H1 (cell line): Measurements from ENCODE around the gene RPL39L. TPM values are rescaled to one million over a fixed set of nuclear protein-coding genes. Genes with fewer than 3 reads are reported as not detected.

Source experiments
- CTCF ChIA-PET: fragments of 300-600 bp; sonication (Branson Sonifier 250); formaldehyde crosslinking; loops from one replicate; lab custom pipeline; 2021; ENCODE audit not compliant: partially characterized antibody; lab: Charles Lee
- POLR2A ChIA-PET: fragments of 300-600 bp; sonication (Branson Sonifier 250); formaldehyde crosslinking; loops from one replicate; lab custom pipeline; 2021; ENCODE audit warnings: inconsistent platforms; ENCODE audit not compliant: partially characterized antibody; lab: Charles Lee
- DNase-seq, 2 experiments: peaks; one replicate each; pipeline versions ENCODE4 v3.0.0 to v3.0.0-alpha.2; 2010 to 2022; ENCODE audit warnings: low spot score in 2 of 2, low read depth in 1 of 2, mixed read lengths in 1 of 2
- FAIRE-seq: peaks from 2 replicates; lab custom pipeline; 2011; peaks lifted over from hg19 to GRCh38; lab: Jason Lieb, UNC
- H2AFZ ChIP-seq: 2 replicates; pipeline ENCODE4 v1.8.1; 2012; ENCODE audit warnings: low read length, inconsistent platforms
- H2AK5ac ChIP-seq: 2 replicates; pipeline ENCODE4 v1.6.1; 2013; ENCODE audit warnings: low read depth, low read length
- H2BK120ac ChIP-seq: replicated peaks from 2 replicates; pipeline ENCODE3; 2013; ENCODE audit warnings: low read depth, low read length, inconsistent platforms
- H2BK12ac ChIP-seq: 2 replicates; pipeline ENCODE4 v1.6.1; 2013; ENCODE audit warnings: low read depth, low read length
- H2BK15ac ChIP-seq: 2 replicates; pipeline ENCODE4 v1.6.1; 2013; ENCODE audit warnings: low read length
- H2BK20ac ChIP-seq: 2 replicates; pipeline ENCODE4 v1.6.1; 2013; ENCODE audit warnings: low read length
- H2BK5ac ChIP-seq: 2 replicates; pipeline ENCODE4 v1.6.1; 2013; ENCODE audit warnings: low read depth, low read length
- H3K14ac ChIP-seq: 2 replicates; pipeline ENCODE4 v1.6.1; 2013; ENCODE audit warnings: inconsistent platforms; ENCODE audit not compliant: insufficient read length
- H3K18ac ChIP-seq: 2 replicates; pipeline ENCODE4 v1.6.1; 2013; ENCODE audit warnings: low read length; ENCODE audit errors: extremely low read depth
- H3K23ac ChIP-seq: 2 replicates; pipeline ENCODE4 v1.6.1; 2013; ENCODE audit warnings: inconsistent platforms; ENCODE audit not compliant: insufficient read length
- H3K23me2 ChIP-seq: 2 replicates; pipeline ENCODE4 v1.6.1; 2013; ENCODE audit warnings: low read depth, low read length
- H3K27ac ChIP-seq: 2 replicates; pipeline ENCODE4 v1.6.1; 2011; ENCODE audit warnings: low read depth, low read length, inconsistent platforms
- H3K27me3 ChIP-seq, 4 experiments: replicated peaks in 1 of 4; 1 replicate in 1 of 4; 2 replicates in 3 of 4; pipeline versions ENCODE4 v1.6.1 to v1.8.1; 2011 to 2013; ENCODE audit warnings: low read length in 3 of 4, mild to moderate bottlenecking in 3 of 4, inconsistent platforms in 2 of 4, mixed read lengths in 2 of 4, moderate library complexity in 1 of 4; ENCODE audit not compliant: control insufficient read depth in 3 of 4, insufficient read depth in 3 of 4; ENCODE audit errors: extremely low read depth in 1 of 4
- H3K36me3 ChIP-seq, 4 experiments: 2 replicates each; pipeline versions ENCODE4 v1.6.1 to v1.8.1; 2011 to 2013; ENCODE audit warnings: mild to moderate bottlenecking in 4 of 4, low read length in 3 of 4, moderate library complexity in 2 of 4, control low read depth in 1 of 4, inconsistent platforms in 1 of 4; ENCODE audit not compliant: insufficient read depth in 4 of 4, control insufficient read depth in 2 of 4
- H3K4ac ChIP-seq: replicated peaks from 2 replicates; pipeline ENCODE3; 2013; ENCODE audit warnings: low read length, low read depth, mixed read lengths, inconsistent platforms; ENCODE audit not compliant: insufficient read length
- H3K4me1 ChIP-seq, 4 experiments: replicated peaks in 1 of 4; 1 replicate in 1 of 4; 2 replicates in 3 of 4; pipeline versions ENCODE4 v1.6.1 to v1.8.1; 2011 to 2013; ENCODE audit warnings: low read length in 3 of 4, inconsistent platforms in 2 of 4, mixed read lengths in 1 of 4; ENCODE audit not compliant: insufficient read depth in 4 of 4, control insufficient read depth in 3 of 4
- H3K4me2 ChIP-seq, 2 experiments: 2 replicates each; pipeline versions ENCODE4 v1.6.1 to v1.8.1; 2011 to 2013; ENCODE audit warnings: low read depth in 2 of 2, low read length in 2 of 2, control low read depth in 1 of 2, inconsistent platforms in 1 of 2, mild to moderate bottlenecking in 1 of 2; ENCODE audit not compliant: insufficient read depth in 1 of 2
- H3K4me3 ChIP-seq, 4 experiments: fragments of 200-600, 300-600 bp in 1 of 4; sonication (generic), shearing (Covaris generic), sonication (Bioruptor Twin) in 1 of 4; 2 replicates each; pipeline versions ENCODE4 v1.5.1 to v1.8.1; 2011 to 2016; ENCODE audit warnings: low read length in 4 of 4, low read depth in 3 of 4, control low read depth in 2 of 4, inconsistent platforms in 2 of 4, mild to moderate bottlenecking in 2 of 4, mixed read lengths in 1 of 4, moderate library complexity in 1 of 4; ENCODE audit not compliant: insufficient read depth in 2 of 4; ENCODE audit errors: extremely low read depth in 1 of 4
- H3K56ac ChIP-seq: replicated peaks from 2 replicates; pipeline ENCODE3; 2013; ENCODE audit warnings: low read depth, mild to moderate bottlenecking, mixed read lengths, low read length, inconsistent platforms; ENCODE audit not compliant: insufficient read length
- H3K79me1 ChIP-seq: 2 replicates; pipeline ENCODE4 v1.6.1; 2013; ENCODE audit warnings: low read depth, low read length, control low read depth
- H3K79me2 ChIP-seq, 2 experiments: 2 replicates each; pipeline versions ENCODE4 v1.6.1 to v1.8.1; 2012 to 2013; ENCODE audit warnings: low read length in 2 of 2, mild to moderate bottlenecking in 2 of 2, inconsistent platforms in 1 of 2; ENCODE audit not compliant: insufficient read depth in 2 of 2, control insufficient read depth in 1 of 2
- H3K9ac ChIP-seq, 4 experiments: replicated peaks in 1 of 4; 1 replicate in 1 of 4; 2 replicates in 3 of 4; pipeline versions ENCODE4 v1.6.1 to v1.8.1; 2011 to 2013; ENCODE audit warnings: low read depth in 3 of 4, low read length in 3 of 4, control low read depth in 2 of 4, mild to moderate bottlenecking in 2 of 4, moderate library complexity in 2 of 4, inconsistent platforms in 1 of 4; ENCODE audit errors: extremely low read depth in 1 of 4
- H3K9me3 ChIP-seq, 2 experiments: 2 replicates each; pipeline versions ENCODE4 v1.6.1 to v1.8.1; 2012 to 2013; ENCODE audit warnings: mild to moderate bottlenecking in 2 of 2, moderate library complexity in 2 of 2, control low read depth in 1 of 2, inconsistent platforms in 1 of 2, low read depth in 1 of 2, low read length in 1 of 2, mixed read lengths in 1 of 2; ENCODE audit not compliant: insufficient read depth in 2 of 2
- H4K20me1 ChIP-seq, 2 experiments: replicated peaks in 1 of 2; 2 replicates each; pipeline versions ENCODE3 to v1.8.1; 2011 to 2013; ENCODE audit warnings: inconsistent platforms in 2 of 2, low read length in 2 of 2, mild to moderate bottlenecking in 1 of 2; ENCODE audit not compliant: insufficient read depth in 2 of 2, control insufficient read depth in 1 of 2
- H4K5ac ChIP-seq: 2 replicates; pipeline ENCODE4 v1.6.1; 2013; ENCODE audit warnings: low read length, low read depth, mixed read lengths, inconsistent platforms; ENCODE audit not compliant: insufficient read length
- H4K8ac ChIP-seq: 2 replicates; pipeline ENCODE4 v1.8.0; 2013; ENCODE audit warnings: mild to moderate bottlenecking, moderate library complexity, low read length, inconsistent platforms; ENCODE audit not compliant: insufficient read depth; ENCODE audit errors: extremely low read depth
- H4K91ac ChIP-seq: replicated peaks from 2 replicates; pipeline ENCODE3; 2013; ENCODE audit warnings: low read length, mixed read lengths, inconsistent platforms; ENCODE audit not compliant: insufficient read length
- BCL11A ChIP-seq, 2 experiments: IDR thresholded peaks; one replicate each; pipeline ENCODE4 v1.6.1; 2011; ENCODE audit warnings: low read depth in 2 of 2, low read length in 2 of 2, mild to moderate bottlenecking in 2 of 2
- BRCA1 ChIP-seq: IDR thresholded peaks from 2 replicates; pipeline ENCODE4 v1.6.1; 2012; ENCODE audit warnings: low read depth, low read length, improper control_type of control experiment
- CBX8 ChIP-seq: fragments of 300-800, 300-1000 bp; sonication (generic); IDR thresholded peaks from 2 replicates; pipeline ENCODE4 v1.7.1; 2016; ENCODE audit warnings: low read depth, low read length, borderline replicate concordance
- EZH2 ChIP-seq: fragments of 200-600 bp; sonication (generic); IDR thresholded peaks from 2 replicates; pipeline ENCODE4 v1.7.1; 2012; ENCODE audit warnings: low read depth, mild to moderate bottlenecking, moderate library complexity, low read length, inconsistent platforms; ENCODE audit not compliant: severe bottlenecking
- GTF2F1 ChIP-seq: IDR thresholded peaks from 2 replicates; pipeline ENCODE4 v1.6.1; 2012; ENCODE audit warnings: low read depth, low read length, improper control_type of control experiment, borderline replicate concordance
- HDAC6 ChIP-seq: IDR thresholded peaks from one replicate; pipeline ENCODE4 v1.7.1; 2012; ENCODE audit warnings: low read depth, mild to moderate bottlenecking, inconsistent platforms, low read length, moderate library complexity
- KDM1A ChIP-seq: fragments of 200-600, 300-600 bp; sonication (generic); IDR thresholded peaks from 2 replicates; pipeline ENCODE4 v1.7.1; 2016; ENCODE audit warnings: mild to moderate bottlenecking, low read length, borderline replicate concordance
- KDM5A ChIP-seq: fragments of 200-600 bp; IDR thresholded peaks from 2 replicates; pipeline ENCODE4 v1.7.1; 2012; ENCODE audit warnings: mild to moderate bottlenecking, low read length, inconsistent platforms, mixed read lengths
- MAX ChIP-seq: IDR thresholded peaks from 2 replicates; pipeline ENCODE4 v1.6.1; 2012; ENCODE audit warnings: inconsistent platforms
- NRF1 ChIP-seq: IDR thresholded peaks from 2 replicates; pipeline ENCODE4 v1.6.1; 2011; ENCODE audit warnings: mild to moderate bottlenecking, low read depth, low read length, improper control_type of control experiment
- RXRA ChIP-seq: IDR thresholded peaks from 2 replicates; pipeline ENCODE4 v1.6.1; 2011; ENCODE audit warnings: low read depth, mild to moderate bottlenecking, low read length, moderate library complexity; ENCODE audit not compliant: insufficient read depth
- SRF ChIP-seq: IDR thresholded peaks from 2 replicates; pipeline ENCODE4 v1.6.1; 2011; ENCODE audit warnings: mild to moderate bottlenecking, low read depth, low read length, moderate library complexity
- WGBS, 2 experiments: shearing (Covaris generic) in 1 of 2; methylation state at CpG; one replicate each; pipeline versions ENCODE4 v1.1.6 to v1.1.7; 2013 to 2015; ENCODE audit warnings: low lambda C conversion rate in 2 of 2, mixed read lengths in 2 of 2, inconsistent platforms in 1 of 2, low coverage in 1 of 2, missing lambda C conversion rate in 1 of 2; ENCODE audit not compliant: insufficient replicate concordance in 2 of 2, insufficient coverage in 1 of 2, insufficient read length in 1 of 2; ENCODE audit errors: extremely low coverage in 1 of 2, missing lambda C conversion rate in 1 of 2; 5-methylcytosine and 5-hydroxymethylcytosine counted together
- polyA plus RNA-seq, 7 experiments: library from polyadenylated mRNA; depleted of rRNA in 3 of 7; stranded (reverse) in 5 of 7; unstranded in 2 of 7; fragments of >200 nt in 5 of 7; fragments of 200-250 nt in 2 of 7; gene quantifications; 1 replicate in 5 of 7; 2 replicates in 1 of 7; 4 replicates in 1 of 7; pipeline versions ENCODE4 v1.2.1 to v1.2.3, GENCODE V29; 2011 to 2013; ENCODE audit warnings: missing spikeins in 2 of 7, mixed read lengths in 2 of 7
- total RNA-seq: library from RNA; stranded (reverse); fragmentation: NEBNext Ultra II Directional; extraction: Animal tissue kit (Norgen Biotek cat#: 25700); gene quantifications from 2 replicates; pipeline ENCODE4 v1.2.1, GENCODE V29; 2021
- TF ChIP-seq, protein P1 (sequence below): IDR thresholded peaks from 2 replicates; pipeline ENCODE4 v1.6.1; 2012; ENCODE audit warnings: inconsistent platforms

Gene RPL39L
- total and polyA plus RNA-seq, 2 of the 8 experiments (the other 6 are each of a cell fraction or from before 2014, with no cell fraction given): 51.8 to 67.7 TPM

DNA sequence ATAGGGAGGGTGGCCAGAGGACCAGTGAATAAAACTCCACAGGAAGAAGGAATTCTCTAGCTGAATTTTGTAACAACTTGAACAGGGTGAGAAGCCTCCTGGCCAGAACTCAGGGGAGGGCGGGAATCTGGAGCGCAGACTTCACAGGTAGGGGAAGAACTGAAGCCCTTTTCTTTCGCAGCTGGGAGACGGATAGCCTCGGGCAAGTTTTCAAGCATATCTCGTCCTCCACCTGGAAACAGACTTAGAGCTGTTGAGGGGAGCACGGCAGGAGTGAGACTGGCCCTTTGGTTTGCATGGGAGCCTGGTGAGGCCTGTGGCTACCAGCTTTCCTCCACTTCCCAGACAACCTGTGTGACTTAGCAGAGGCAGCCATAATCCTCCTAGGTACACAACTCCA lies 10.9 kb upstream of the RPL39L start:
- Histone ChIP-seq H4K5ac (no peak overlapping the region), H2BK20ac (no peak overlapping the region), H4K8ac (no peak overlapping the region), H2BK5ac (no peak overlapping the region), H3K18ac (no peak overlapping the region), H2BK120ac (no peak overlapping the region), H3K9ac (no peak overlapping the region), H3K36me3 (peaks cover 0 to 10% (median 3%) of the 10 kb centered on the region in 4 experiments; a peak in 3 of 8 replicates), H3K56ac (no peak overlapping the region), H3K4ac (no peak overlapping the region), H3K23ac (no peak overlapping the region), H3K4me1 (no peaks in the 10 kb centered on the region), H3K4me2 (no peak overlapping the region), H3K79me2 (peaks cover 0 to 14% of the 10 kb centered on the region in 2 experiments; a peak in 2 of 4 replicates), H3K27ac (no peak overlapping the region), H3K9me3 (peaks cover 5 to 9% of the 10 kb centered on the region in 2 experiments; a peak in 3 of 4 replicates), H3K4me3 (no peak overlapping the region), H3K79me1 (no peaks in the 10 kb centered on the region), H2AFZ (no peak overlapping the region), H2AK5ac (no peak overlapping the region), H2BK12ac (no peak overlapping the region), H2BK15ac (no peak overlapping the region), H3K14ac (no peak overlapping the region), H3K27me3 (no peaks in the 10 kb centered on the region), H3K23me2 (no peaks in the 10 kb centered on the region), H4K91ac (no peak overlapping the region), H4K20me1 (no peaks in the 10 kb centered on the region)
- DNase-seq (no peak), FAIRE-seq (no peak)
- ChIA-PET CTCF (interaction anchor here (0.6 to 6.1 kb wide), 26 partner anchors 10 to 657 kb away, joined by 3 to 95 read pairs (median 3); partner anchors contain the start of gene RPL39L), POLR2A (interaction anchor here (1.3 to 2.0 kb wide), 6 partner anchors 10 to 24 kb away, joined by 4 to 6 read pairs (median 5); partner anchors contain the start of gene RPL39L)
- WGBS, 2 experiments: 96% methylated on average over 7 of the region's 7 CpGs; no CpG with 5 or more reads in 1 of the 2 experiments
- TF ChIP-seq BCL11A (IDR thresholded peaks at IDR 0.05; ENCODE audit: low read depth in 2 of 2, low read length in 2 of 2) (no peak), EZH2 (no peak), CBX8 (no peak), KDM5A (no peak), GTF2F1 (no peak), NRF1 (no peak), RXRA (no peak), BRCA1 (no peak), SRF (no peak), KDM1A (no peak), HDAC6 (no peak), MAX (no peak)
- TF ChIP-seq, protein P1, sequence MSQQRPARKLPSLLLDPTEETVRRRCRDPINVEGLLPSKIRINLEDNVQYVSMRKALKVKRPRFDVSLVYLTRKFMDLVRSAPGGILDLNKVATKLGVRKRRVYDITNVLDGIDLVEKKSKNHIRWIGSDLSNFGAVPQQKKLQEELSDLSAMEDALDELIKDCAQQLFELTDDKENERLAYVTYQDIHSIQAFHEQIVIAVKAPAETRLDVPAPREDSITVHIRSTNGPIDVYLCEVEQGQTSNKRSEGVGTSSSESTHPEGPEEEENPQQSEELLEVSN: no peak
